ENCODE data around the gene TNNI2.

DNA sequence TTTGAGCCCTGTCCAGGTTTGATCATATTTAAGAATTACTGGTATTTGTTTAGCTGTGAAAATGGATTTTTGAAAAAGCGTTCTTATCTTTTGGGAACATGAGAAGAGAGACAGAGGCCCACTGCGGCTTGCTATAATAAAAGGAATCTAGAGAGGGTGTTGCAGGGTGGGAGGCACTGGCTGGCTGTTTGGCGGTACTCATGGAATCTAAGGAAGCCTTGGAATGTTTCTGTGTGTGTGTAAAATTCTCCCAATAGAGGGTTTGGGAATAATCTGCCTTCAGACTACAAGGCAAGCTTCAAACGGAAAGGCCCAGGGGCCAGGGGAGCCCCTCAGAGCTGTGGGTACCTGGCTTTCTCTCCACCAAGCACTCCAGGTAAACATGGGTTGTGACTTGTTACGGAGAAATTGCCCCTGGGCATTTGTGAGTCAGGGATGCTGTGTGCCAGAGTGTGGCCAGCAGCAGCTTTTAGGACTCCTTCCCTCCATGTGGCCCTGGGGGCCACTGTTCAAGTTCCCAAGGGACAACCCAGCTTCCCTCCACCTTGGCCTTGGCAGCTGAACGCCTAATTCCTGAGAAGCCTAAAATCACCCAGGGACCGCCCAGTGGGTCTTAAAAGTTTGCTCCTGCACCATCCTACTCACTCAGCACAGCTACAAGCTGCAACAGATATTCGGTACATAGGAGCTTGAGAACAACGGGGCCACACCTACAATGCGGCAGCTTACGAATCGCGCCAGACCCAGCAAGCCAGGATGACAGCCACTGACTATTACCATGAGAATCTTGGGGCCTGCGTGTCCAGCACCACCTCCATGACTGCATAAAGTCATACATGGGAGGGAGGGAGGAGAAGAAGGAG lies 18.1 kb upstream of the TNNI2 start:
- TF ChIP-seq, protein P1, sequence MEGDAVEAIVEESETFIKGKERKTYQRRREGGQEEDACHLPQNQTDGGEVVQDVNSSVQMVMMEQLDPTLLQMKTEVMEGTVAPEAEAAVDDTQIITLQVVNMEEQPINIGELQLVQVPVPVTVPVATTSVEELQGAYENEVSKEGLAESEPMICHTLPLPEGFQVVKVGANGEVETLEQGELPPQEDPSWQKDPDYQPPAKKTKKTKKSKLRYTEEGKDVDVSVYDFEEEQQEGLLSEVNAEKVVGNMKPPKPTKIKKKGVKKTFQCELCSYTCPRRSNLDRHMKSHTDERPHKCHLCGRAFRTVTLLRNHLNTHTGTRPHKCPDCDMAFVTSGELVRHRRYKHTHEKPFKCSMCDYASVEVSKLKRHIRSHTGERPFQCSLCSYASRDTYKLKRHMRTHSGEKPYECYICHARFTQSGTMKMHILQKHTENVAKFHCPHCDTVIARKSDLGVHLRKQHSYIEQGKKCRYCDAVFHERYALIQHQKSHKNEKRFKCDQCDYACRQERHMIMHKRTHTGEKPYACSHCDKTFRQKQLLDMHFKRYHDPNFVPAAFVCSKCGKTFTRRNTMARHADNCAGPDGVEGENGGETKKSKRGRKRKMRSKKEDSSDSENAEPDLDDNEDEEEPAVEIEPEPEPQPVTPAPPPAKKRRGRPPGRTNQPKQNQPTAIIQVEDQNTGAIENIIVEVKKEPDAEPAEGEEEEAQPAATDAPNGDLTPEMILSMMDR (IDR thresholded peaks at IDR 0.05): no peak
- TF ChIP-seq POLR2A (IDR thresholded peaks at IDR 0.05): no peak
